Astrocyte of the spinal cord (primary cell): ENCODE results near the gene TRAIP.

Experiments
- DNase-seq: peaks from one replicate; pipeline ENCODE4 v3.0.0; 2011; ENCODE audit warnings: low read depth, low spot score
- H3K4me3 ChIP-seq: 2 replicates; pipeline ENCODE4 v1.5.1; 2011; ENCODE audit warnings: low read depth, mild to moderate bottlenecking, low read length, moderate library complexity
- in situ Hi-C: cut with HindIII; loops from 2 replicates; pipeline ENCODE4 v1.10.0; 2017; ENCODE audit warnings: low sequenced_read_pairs
- TF ChIP-seq, protein P1 (sequence below): IDR thresholded peaks from 2 replicates; pipeline ENCODE4 v1.5.1; 2012; ENCODE audit warnings: low read depth, mild to moderate bottlenecking, low read length, inconsistent platforms

The TRAIP gene

DNA sequence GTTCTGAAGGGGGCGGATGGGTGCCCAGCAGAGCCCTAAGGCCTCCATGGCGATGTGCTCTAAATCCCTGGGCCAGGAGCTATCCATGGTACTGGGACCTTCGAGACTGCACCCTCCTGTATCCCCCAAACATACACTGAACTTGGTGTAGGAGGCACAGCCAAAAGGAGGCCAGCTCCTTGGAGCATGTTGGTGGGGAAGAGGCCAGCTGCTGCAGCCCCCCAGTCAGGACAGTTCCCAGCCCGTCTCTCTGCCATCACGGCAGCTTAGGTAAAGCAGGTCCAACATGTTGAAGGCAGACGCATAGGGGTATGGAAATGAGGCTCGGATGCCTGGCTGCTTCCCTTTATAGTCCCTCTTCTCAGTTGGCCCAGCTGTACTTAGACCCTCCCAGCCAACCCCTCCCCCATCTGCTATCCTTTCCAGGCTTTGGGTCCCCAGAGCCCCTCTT lies 11.5 kb upstream of the TRAIP start:
- no peak overlapping the region for H3K4me3 ChIP-seq
- in situ Hi-C loops = no loop called here
- TF ChIP-seq, protein P1, sequence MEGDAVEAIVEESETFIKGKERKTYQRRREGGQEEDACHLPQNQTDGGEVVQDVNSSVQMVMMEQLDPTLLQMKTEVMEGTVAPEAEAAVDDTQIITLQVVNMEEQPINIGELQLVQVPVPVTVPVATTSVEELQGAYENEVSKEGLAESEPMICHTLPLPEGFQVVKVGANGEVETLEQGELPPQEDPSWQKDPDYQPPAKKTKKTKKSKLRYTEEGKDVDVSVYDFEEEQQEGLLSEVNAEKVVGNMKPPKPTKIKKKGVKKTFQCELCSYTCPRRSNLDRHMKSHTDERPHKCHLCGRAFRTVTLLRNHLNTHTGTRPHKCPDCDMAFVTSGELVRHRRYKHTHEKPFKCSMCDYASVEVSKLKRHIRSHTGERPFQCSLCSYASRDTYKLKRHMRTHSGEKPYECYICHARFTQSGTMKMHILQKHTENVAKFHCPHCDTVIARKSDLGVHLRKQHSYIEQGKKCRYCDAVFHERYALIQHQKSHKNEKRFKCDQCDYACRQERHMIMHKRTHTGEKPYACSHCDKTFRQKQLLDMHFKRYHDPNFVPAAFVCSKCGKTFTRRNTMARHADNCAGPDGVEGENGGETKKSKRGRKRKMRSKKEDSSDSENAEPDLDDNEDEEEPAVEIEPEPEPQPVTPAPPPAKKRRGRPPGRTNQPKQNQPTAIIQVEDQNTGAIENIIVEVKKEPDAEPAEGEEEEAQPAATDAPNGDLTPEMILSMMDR = no peak
- DNase-seq = peak; percentile 22

DNA sequence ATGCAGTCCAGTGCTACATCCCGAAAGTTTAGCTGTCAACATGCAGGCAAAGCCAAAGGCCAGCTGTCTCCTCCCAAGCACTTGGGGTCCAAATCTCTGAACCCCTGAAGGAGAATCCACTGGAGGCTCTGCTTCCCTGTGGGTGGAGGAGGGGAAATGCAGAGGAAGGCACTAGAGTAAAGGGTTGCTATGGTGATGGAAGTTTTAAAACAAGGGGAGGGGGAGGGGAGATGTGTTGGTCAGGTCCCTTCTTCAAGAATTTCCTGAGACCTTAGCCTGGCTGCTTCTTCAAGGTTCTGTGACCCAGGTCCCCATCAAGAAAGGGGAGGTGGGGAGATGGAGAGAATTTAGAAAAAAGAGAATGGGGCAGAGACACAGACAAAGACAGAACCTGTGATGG lies 11.0 kb upstream of the TRAIP start:
- H3K4me3 ChIP-seq = no peak overlapping the region
- in situ Hi-C loops = no loop called here
- DNase-seq = no peak
- TF ChIP-seq, protein P1 = no peak

DNA sequence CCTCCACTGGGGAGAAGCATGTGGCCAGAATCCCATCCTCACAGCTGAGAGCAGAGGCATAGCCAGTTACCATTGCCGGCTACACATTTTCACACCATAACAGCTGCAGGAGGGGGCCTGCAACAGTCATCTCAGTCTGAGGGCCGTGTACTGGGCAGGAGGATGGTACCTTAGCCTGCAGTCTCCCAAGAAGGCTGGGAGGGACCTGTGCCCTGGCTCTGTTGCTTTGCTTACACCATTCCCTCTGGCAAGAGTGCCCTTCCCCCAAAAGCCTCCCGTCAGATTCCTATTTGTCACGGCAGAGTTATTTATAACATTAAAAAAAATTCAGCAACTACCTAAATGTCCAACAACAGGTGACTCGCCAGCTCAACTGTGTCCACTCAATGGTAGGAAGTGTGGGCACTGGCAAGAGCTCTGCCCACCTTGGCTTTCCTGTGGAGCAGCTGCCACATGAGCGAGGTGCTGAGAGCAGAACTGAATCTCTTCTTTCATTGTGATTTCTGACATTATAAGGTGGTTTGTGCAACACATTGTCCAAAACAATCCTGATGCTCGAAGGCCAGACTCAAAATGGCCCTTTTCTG lies 8.9 kb upstream of the TRAIP start:
- TF ChIP-seq, protein P1 = no peak
- in situ Hi-C loops = no loop called here

DNA sequence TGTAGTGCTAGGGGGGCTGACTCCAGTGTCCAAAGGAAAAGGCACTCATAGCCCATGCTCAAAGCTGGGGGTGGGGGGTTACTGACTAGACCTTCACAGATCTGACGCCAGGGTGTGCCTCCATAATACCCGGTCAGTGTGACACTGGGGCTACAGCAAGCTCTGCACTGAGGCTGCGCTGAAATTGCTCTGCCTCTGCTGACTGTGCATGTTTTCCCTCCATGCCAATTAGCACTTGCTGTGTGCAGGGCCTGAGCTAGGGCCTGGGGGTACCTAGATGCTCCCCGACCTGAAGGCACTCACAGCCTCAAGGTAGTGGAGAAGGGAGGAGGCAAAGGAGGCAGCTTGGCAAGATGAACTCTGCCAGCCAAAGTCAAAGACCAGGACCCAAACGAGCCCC lies 8.1 kb upstream of the TRAIP start:
- in situ Hi-C loops = no loop called here
- no peak for DNase-seq
- TF ChIP-seq, protein P1 = no peak

More for the DNA sequence above, 8.9 kb upstream of the TRAIP start:
- no peak for DNase-seq
- no peak overlapping the region for H3K4me3 ChIP-seq

DNA sequence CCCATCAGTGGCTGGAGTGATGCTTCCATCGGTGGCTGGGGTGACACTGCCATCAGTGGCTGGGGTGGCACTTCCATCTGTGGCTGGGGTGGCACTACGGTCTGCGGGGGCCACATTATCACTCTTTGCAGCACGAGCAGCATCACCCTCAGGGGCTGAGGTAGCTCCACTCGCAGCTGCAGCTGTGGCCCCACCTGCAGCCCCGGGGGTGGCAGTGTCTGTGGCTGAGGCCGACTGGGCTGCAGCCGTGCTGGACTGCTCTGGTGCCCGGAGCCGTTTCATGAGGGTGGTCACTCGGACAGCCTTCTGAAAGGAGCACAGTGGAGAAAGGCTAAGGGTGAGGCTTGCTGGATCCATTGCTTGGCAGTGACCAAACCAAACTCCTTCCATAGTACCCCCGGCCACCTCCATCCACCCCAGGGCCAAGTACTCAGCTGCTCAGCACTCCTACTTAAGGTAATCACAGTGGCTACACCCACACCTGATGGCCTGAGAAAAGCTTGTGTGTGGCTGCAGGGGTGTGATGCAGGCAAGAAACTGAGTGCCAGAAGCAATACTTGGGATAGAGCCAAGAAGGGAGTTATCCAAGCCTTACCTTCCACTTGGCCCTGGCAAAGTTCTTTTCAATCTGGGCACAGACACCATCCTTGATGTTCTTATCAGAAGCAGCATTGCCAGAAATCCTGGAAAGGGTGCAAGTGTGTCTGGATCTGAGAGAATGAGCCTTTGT lies 3.4 kb upstream of the TRAIP start:
- H3K4me3 ChIP-seq = no peak overlapping the region
- DNase-seq = no peak
- TF ChIP-seq, protein P1 = no peak
- in situ Hi-C loops = no loop called here

More for the DNA sequence above, 8.1 kb upstream of the TRAIP start:
- no peak overlapping the region for H3K4me3 ChIP-seq

DNA sequence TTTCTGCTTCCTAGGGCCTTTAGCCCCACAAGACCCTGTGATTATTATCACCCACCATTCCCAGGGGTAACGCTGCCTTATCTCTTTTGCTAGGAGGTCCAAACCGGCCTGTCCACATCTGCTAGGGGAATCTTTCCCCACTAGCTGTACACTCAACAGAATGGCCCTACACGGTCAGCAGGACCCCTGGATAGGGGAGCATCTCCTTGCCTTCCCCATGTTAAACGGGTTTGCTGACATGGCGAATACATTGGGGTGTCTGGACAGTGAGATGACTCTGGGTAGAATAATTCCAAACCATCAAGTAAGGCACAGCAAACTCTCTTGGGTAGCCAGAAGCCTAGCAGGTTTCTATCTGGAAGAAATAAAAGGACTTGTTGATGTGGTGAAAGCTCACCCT lies 702 bp downstream of the TRAIP start:
- in situ Hi-C loops = no loop called here
- TF ChIP-seq, protein P1 = no peak
- no peak for DNase-seq
- H3K4me3 ChIP-seq = peak overlapping the region; percentile 64
